Mammary epithelial cell (primary cell): Measurements from ENCODE around the gene ZNF605.

ENCODE experiments used
- CTCF ChIP-seq, 2 donors: IDR thresholded peaks in 1 of 2; conservative IDR thresholded peaks in 1 of 2; 2 replicates each; pipeline ENCODE4 v1.5.1; 2011 to 2012; ENCODE audit warnings: inconsistent platforms in 2 of 2, low read length in 2 of 2, mild to moderate bottlenecking in 2 of 2, control low read depth in 1 of 2, low read depth in 1 of 2; ENCODE audit not compliant: insufficient read depth in 1 of 2; ENCODE audit errors: extremely low read depth in 1 of 2
- EZH2 ChIP-seq: IDR thresholded peaks from 2 replicates; pipeline ENCODE4 v1.6.1; 2012; ENCODE audit warnings: low read length, inconsistent platforms, borderline replicate concordance

- TF ChIP-seq CTCF (conservative IDR thresholded peaks at IDR 0.05 in 1 of 2, IDR thresholded peaks at IDR 0.05 in 1 of 2; ENCODE audit: extremely low read depth in 1 of 2, insufficient read depth in 1 of 2, low read depth in 1 of 2, low read length in 2 of 2) (no peak), EZH2 (no peak)
Measured at GRCh38 chr12:132925597-132926414, 30.3 kb downstream of the ZNF605 start.
